Glomerular visceral epithelial cell (primary cell): ENCODE data around the gene LILRA6.

ENCODE experiments used
- DNase-seq: peaks from one replicate; pipeline ENCODE4 v3.0.0-alpha.2; 2016; ENCODE audit errors: extremely low spot score

Gene LILRA6

GRCh38 chr19:54188215-54188871 lies 54.2 kb downstream of the LILRA6 start:
- DNase-seq = no peak

- no peak for DNase-seq
Measured at GRCh38 chr19:54186934-54187381, 55.6 kb downstream of the LILRA6 start.
